Measurements from ENCODE around the gene MORN5. TPM values are rescaled to one million over a fixed set of nuclear protein-coding genes. Genes with fewer than 3 reads are reported as not detected.

MORN5 gene
- total and polyA plus RNA-seq, 9 of the 15 experiments (the other 6 are each of a cell fraction or from before 2014, with no cell fraction given), result not detected

- no peak for TF ChIP-seq PYGO2 (tag; IDR thresholded peaks at IDR 0.05)
- TF ChIP-seq XRCC3 (IDR thresholded peaks at IDR 0.05), result no peak
- peak; percentile 45; the same call in 1 of the 2 replicates for TF ChIP-seq TCF3 (CRISPR knock-in tag; IDR thresholded peaks at IDR 0.05)
- no peak for TF ChIP-seq ZNF23 (CRISPR knock-in tag; IDR thresholded peaks at IDR 0.05)
- TF ChIP-seq ADNP (tag; IDR thresholded peaks at IDR 0.05), result no peak
- no peak for TF ChIP-seq KLF6 (CRISPR knock-in tag; IDR thresholded peaks at IDR 0.05; ENCODE audit: borderline replicate concordance)
- peak; percentile 21 for TF ChIP-seq DACH1 (IDR thresholded peaks at IDR 0.05; ENCODE audit: partially characterized antibody)
- TF ChIP-seq MAFK (IDR thresholded peaks at IDR 0.05; ENCODE audit: low read length), result no peak
- no peak for TF ChIP-seq TAF1 (IDR thresholded peaks at IDR 0.05; ENCODE audit: control insufficient read depth, extremely low read depth, insufficient read depth, low read length, severe bottlenecking)
- TF ChIP-seq TEAD4 (IDR thresholded peaks at IDR 0.05; ENCODE audit: low read length), result peak; percentile 62
- no peak for TF ChIP-seq TEAD4 (CRISPR knock-in tag; IDR thresholded peaks at IDR 0.05; ENCODE audit: borderline replicate concordance)
- TF ChIP-seq ATF3 (IDR thresholded peaks at IDR 0.05), result peak; percentile 60
- no peak for TF ChIP-seq ATF3 (CRISPR knock-in tag; conservative IDR thresholded peaks at IDR 0.05)
- no peak for TF ChIP-seq KAT7 (CRISPR knock-in tag; IDR thresholded peaks at IDR 0.05; ENCODE audit: borderline replicate concordance)
- no peak for TF ChIP-seq ZNF212 (CRISPR knock-in tag; IDR thresholded peaks at IDR 0.05)
- no peak for TF ChIP-seq ZNF778 (CRISPR knock-in tag; IDR thresholded peaks at IDR 0.05)
- no peak for TF ChIP-seq HBP1 (CRISPR knock-in tag; IDR thresholded peaks at IDR 0.05)
- no peak for TF ChIP-seq SMARCA4 (IDR thresholded peaks at IDR 0.05)
- no peak for TF ChIP-seq SAP30 (IDR thresholded peaks at IDR 0.05; ENCODE audit: borderline replicate concordance, insufficient read depth, low read depth, low read length, poor library complexity, severe bottlenecking)
- no peak for TF ChIP-seq CREB3L1 (IDR thresholded peaks at IDR 0.05; ENCODE audit: borderline replicate concordance, low read depth)
- TF ChIP-seq ATF2 (CRISPR knock-in tag; IDR thresholded peaks at IDR 0.05), result no peak
- TF ChIP-seq SP2 (IDR thresholded peaks at IDR 0.05; ENCODE audit: extremely low read depth, low read depth, low read length, poor library complexity, severe bottlenecking), result no peak
- peak; percentile 98 for TF ChIP-seq TFE3 (CRISPR knock-in tag; IDR thresholded peaks at IDR 0.05)
Observed at GRCh38 chr9:122180633-122181032, 20.9 kb downstream of the MORN5 start (continued).

All from K562 (cell line).